H9 (cell line): ENCODE measurements around the gene AATF. TPM values are rescaled to one million over a fixed set of nuclear protein-coding genes. Genes with fewer than 3 reads are reported as not detected.

ENCODE experiments used
- DNase-seq: peaks from one replicate; pipeline ENCODE4 v3.0.0-alpha.2; 2017
- H2AFZ ChIP-seq: one replicate; pipeline ENCODE4 v1.6.1; 2013; ENCODE audit warnings: mild to moderate bottlenecking, low read length, control low read depth, moderate library complexity
- H2AK5ac ChIP-seq: 2 replicates; pipeline ENCODE4 v1.6.1; 2013; ENCODE audit warnings: low read length, control low read depth, mixed read lengths; ENCODE audit not compliant: insufficient read length
- H2BK120ac ChIP-seq: one replicate; pipeline ENCODE4 v1.6.1; 2013; ENCODE audit warnings: low read depth, mild to moderate bottlenecking, low read length, control low read depth, inconsistent platforms; ENCODE audit not compliant: poor library complexity, severe bottlenecking
- H2BK12ac ChIP-seq: 2 replicates; pipeline ENCODE4 v1.6.1; 2013; ENCODE audit warnings: low read length, control low read depth, mixed read lengths, low read depth; ENCODE audit not compliant: insufficient read length
- H2BK15ac ChIP-seq: 2 replicates; pipeline ENCODE4 v1.6.1; 2013; ENCODE audit warnings: low read depth, low read length, control low read depth
- H2BK20ac ChIP-seq: one replicate; pipeline ENCODE4 v1.6.1; 2013; ENCODE audit warnings: low read depth, mild to moderate bottlenecking, low read length, control low read depth, inconsistent platforms; ENCODE audit not compliant: poor library complexity, severe bottlenecking
- H2BK5ac ChIP-seq: 2 replicates; pipeline ENCODE4 v1.6.1; 2013; ENCODE audit warnings: low read length, control low read depth, mixed read lengths; ENCODE audit not compliant: insufficient read length
- H3K14ac ChIP-seq: 2 replicates; pipeline ENCODE4 v1.6.1; 2013; ENCODE audit warnings: low read length, control low read depth; ENCODE audit not compliant: insufficient read depth
- H3K18ac ChIP-seq: 2 replicates; pipeline ENCODE4 v1.6.1; 2013; ENCODE audit warnings: low read depth, mild to moderate bottlenecking, mixed read lengths, low read length, control low read depth; ENCODE audit not compliant: insufficient read length
- H3K23ac ChIP-seq: 2 replicates; pipeline ENCODE4 v1.6.1; 2013; ENCODE audit warnings: low read length, control low read depth, mixed read lengths, low read depth; ENCODE audit not compliant: insufficient read length
- H3K23me2 ChIP-seq: 2 replicates; pipeline ENCODE4 v1.6.1; 2013; ENCODE audit warnings: low read depth, mild to moderate bottlenecking, mixed read lengths, low read length, control low read depth; ENCODE audit not compliant: insufficient read length, poor library complexity, severe bottlenecking
- H3K27ac ChIP-seq: 2 replicates; pipeline ENCODE4 v1.5.1; 2013; ENCODE audit warnings: low read length, control low read depth, mixed read lengths, low read depth; ENCODE audit not compliant: insufficient read length
- H3K27me3 ChIP-seq: 2 replicates; pipeline ENCODE4 v1.6.1; 2013; ENCODE audit warnings: low read length, control low read depth, inconsistent platforms; ENCODE audit not compliant: insufficient read depth
- H3K4ac ChIP-seq: 2 replicates; pipeline ENCODE4 v1.6.1; 2013; ENCODE audit warnings: low read depth, mild to moderate bottlenecking, control low read depth, inconsistent platforms, low read length, moderate library complexity
- H3K4me1 ChIP-seq: 2 replicates; pipeline ENCODE4 v1.6.1; 2013; ENCODE audit warnings: low read length, control low read depth, inconsistent platforms; ENCODE audit not compliant: insufficient read depth
- H3K4me2 ChIP-seq: 2 replicates; pipeline ENCODE4 v1.6.1; 2013; ENCODE audit warnings: low read length, control low read depth, mixed read lengths; ENCODE audit not compliant: insufficient read length, insufficient read depth
- H3K56ac ChIP-seq: 2 replicates; pipeline ENCODE4 v1.6.1; 2013; ENCODE audit warnings: low read depth, mild to moderate bottlenecking, mixed read lengths, low read length, control low read depth; ENCODE audit not compliant: insufficient read length
- H3K79me1 ChIP-seq: 2 replicates; pipeline ENCODE4 v1.6.1; 2013; ENCODE audit warnings: low read depth, mild to moderate bottlenecking, moderate library complexity, low read length, control low read depth, inconsistent platforms; ENCODE audit not compliant: insufficient read depth, poor library complexity, severe bottlenecking
- H3K79me2 ChIP-seq: 2 replicates; pipeline ENCODE4 v1.6.1; 2013; ENCODE audit warnings: low read length, control low read depth, inconsistent platforms; ENCODE audit not compliant: insufficient read depth
- H3K9ac ChIP-seq: 2 replicates; pipeline ENCODE4 v1.6.1; 2013; ENCODE audit warnings: low read length, control low read depth, mixed read lengths; ENCODE audit not compliant: insufficient read length; ENCODE audit errors: extremely low read depth
- H3K9me3 ChIP-seq: one replicate; pipeline ENCODE4 v1.6.1; 2013; ENCODE audit warnings: low read depth, low read length, inconsistent platforms; ENCODE audit not compliant: control insufficient read depth
- H3T11ph ChIP-seq: one replicate; pipeline ENCODE4 v1.6.1; 2013; ENCODE audit warnings: mild to moderate bottlenecking, low read length, control low read depth, inconsistent platforms
- H4K20me1 ChIP-seq: one replicate; pipeline ENCODE4 v1.6.1; 2013; ENCODE audit not compliant: control insufficient read depth, insufficient read length, insufficient read depth
- H4K5ac ChIP-seq: 2 replicates; pipeline ENCODE4 v1.6.1; 2013; ENCODE audit warnings: low read depth, mild to moderate bottlenecking, mixed read lengths, low read length, control low read depth; ENCODE audit not compliant: insufficient read length
- H4K8ac ChIP-seq: replicated peaks from 2 replicates; pipeline ENCODE4 v1.6.1; 2013; ENCODE audit warnings: low read length, control low read depth, mixed read lengths, low read depth; ENCODE audit not compliant: insufficient read length
- H4K91ac ChIP-seq: 2 replicates; pipeline ENCODE4 v1.6.1; 2013; ENCODE audit warnings: low read depth, mild to moderate bottlenecking, moderate library complexity, mixed read lengths, low read length, control low read depth; ENCODE audit not compliant: insufficient read length
- H3K27ac Mint-ChIP-seq, 3 experiments: 2 replicates in 2 of 3; 3 replicates in 1 of 3; pipeline ENCODE4 v1.8.0; 2020 to 2021; ENCODE audit warnings: mixed read lengths in 3 of 3, mild to moderate bottlenecking in 1 of 3, moderate library complexity in 1 of 3
- H3K27me3 Mint-ChIP-seq: 2 replicates; pipeline ENCODE4 v1.8.0; 2021; ENCODE audit warnings: low read depth, mild to moderate bottlenecking, moderate library complexity, mixed read lengths
- H3K36me3 Mint-ChIP-seq, 3 experiments: 2 replicates in 2 of 3; 3 replicates in 1 of 3; pipeline ENCODE4 v1.8.0; 2020 to 2021; ENCODE audit warnings: low read depth in 3 of 3, mixed read lengths in 3 of 3; ENCODE audit not compliant: insufficient read depth in 1 of 3
- H3K4me1 Mint-ChIP-seq, 2 experiments: 2 replicates each; pipeline ENCODE4 v1.8.0; 2020; ENCODE audit warnings: mixed read lengths in 2 of 2
- H3K4me3 Mint-ChIP-seq, 2 experiments: 2 replicates in 1 of 2; 3 replicates in 1 of 2; pipeline ENCODE4 v1.8.0; 2020 to 2021; ENCODE audit warnings: mild to moderate bottlenecking in 2 of 2, mixed read lengths in 2 of 2, moderate library complexity in 1 of 2
- H3K9me3 Mint-ChIP-seq, 2 experiments: 2 replicates in 1 of 2; 3 replicates in 1 of 2; pipeline ENCODE4 v1.8.0; 2020; ENCODE audit warnings: mild to moderate bottlenecking in 2 of 2, mixed read lengths in 2 of 2, moderate library complexity in 1 of 2
- WGBS: extraction: QIAGEN DNeasy Blood & Tissue Kit; methylation state at CpG from one replicate; pipeline ENCODE4 v1.1.7; 2013; ENCODE audit warnings: missing lambda C conversion rate, low lambda C conversion rate, mixed read lengths; ENCODE audit not compliant: insufficient read length; ENCODE audit errors: extremely low coverage; 5-methylcytosine and 5-hydroxymethylcytosine counted together
- total RNA-seq: library from RNA; stranded (reverse); gene quantifications from 2 replicates; pipeline ENCODE4 v1.2.1, GENCODE V29; 2021
- TF ChIP-seq, protein P1 (sequence below): fragments of 200-600 bp; sonication (generic); conservative IDR thresholded peaks from 3 replicates; pipeline ENCODE4 v1.8.0; 2021; ENCODE audit warnings: antibody characterized with exemption, mild to moderate bottlenecking

The AATF gene
- total RNA-seq, 1 experiment from 2014 or later = 69.6 TPM

DNA sequence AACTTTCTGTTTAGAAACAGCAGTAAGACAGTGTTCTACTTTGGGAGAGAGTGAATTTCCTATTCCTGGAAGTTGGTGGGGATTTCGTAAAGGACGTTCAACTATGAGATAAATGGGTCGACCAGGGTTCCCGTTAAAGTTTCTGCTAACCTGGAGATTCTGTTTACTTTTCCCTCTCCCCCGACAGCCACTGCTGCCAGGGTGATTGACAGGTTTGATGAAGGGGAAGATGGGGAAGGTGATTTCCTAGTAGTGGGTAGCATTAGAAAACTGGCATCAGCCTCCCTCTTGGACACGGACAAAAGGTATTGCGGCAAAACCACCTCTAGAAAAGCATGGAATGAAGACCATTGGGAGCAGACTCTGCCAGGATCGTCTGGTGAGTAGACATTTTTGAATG is 1.3 kb downstream of the AATF start:
- Mint-ChIP-seq H3K4me1 (peaks cover 34 to 44% of the 10 kb centered on the region in 2 experiments), H3K36me3 (peaks cover 12 to 55% (median 45%) of the 10 kb centered on the region in 3 experiments), H3K4me3 (peak overlapping the region; percentile 91 to 94), H3K9me3 (no peaks in the 10 kb centered on the region; a peak in 1 of 5 replicates), H3K27me3 (peaks cover 46% of the 10 kb centered on the region), H3K27ac (no peak overlapping the region)
- Histone ChIP-seq H3K27me3 (peaks cover 30% of the 10 kb centered on the region), H4K5ac (no peak overlapping the region), H3K4me2 (peak overlapping the region; percentile 62), H3K56ac (no peak overlapping the region), H2BK20ac (no peak overlapping the region), H2BK12ac (no peak overlapping the region), H3T11ph (no peak overlapping the region), H4K20me1 (no peaks in the 10 kb centered on the region), H3K18ac (no peak overlapping the region), H3K23me2 (peaks cover 11% of the 10 kb centered on the region), H3K23ac (no peak overlapping the region), H3K14ac (no peak overlapping the region), H3K9me3 (no peaks in the 10 kb centered on the region), H2BK120ac (no peak overlapping the region), H3K79me1 (no peaks in the 10 kb centered on the region), H2AFZ (no peak overlapping the region), H2BK5ac (no peak overlapping the region), H4K8ac (no peak overlapping the region), H2BK15ac (no peak overlapping the region), H4K91ac (no peak overlapping the region), H3K79me2 (peaks cover 2% of the 10 kb centered on the region; the same call in 1 of the 2 replicates), H3K27ac (no peak overlapping the region), H3K9ac (no peak overlapping the region), H2AK5ac (no peak overlapping the region), H3K4me1 (no peaks in the 10 kb centered on the region; the same call in 1 of the 2 replicates), H3K4ac (no peak overlapping the region)
- TF ChIP-seq, protein P1, sequence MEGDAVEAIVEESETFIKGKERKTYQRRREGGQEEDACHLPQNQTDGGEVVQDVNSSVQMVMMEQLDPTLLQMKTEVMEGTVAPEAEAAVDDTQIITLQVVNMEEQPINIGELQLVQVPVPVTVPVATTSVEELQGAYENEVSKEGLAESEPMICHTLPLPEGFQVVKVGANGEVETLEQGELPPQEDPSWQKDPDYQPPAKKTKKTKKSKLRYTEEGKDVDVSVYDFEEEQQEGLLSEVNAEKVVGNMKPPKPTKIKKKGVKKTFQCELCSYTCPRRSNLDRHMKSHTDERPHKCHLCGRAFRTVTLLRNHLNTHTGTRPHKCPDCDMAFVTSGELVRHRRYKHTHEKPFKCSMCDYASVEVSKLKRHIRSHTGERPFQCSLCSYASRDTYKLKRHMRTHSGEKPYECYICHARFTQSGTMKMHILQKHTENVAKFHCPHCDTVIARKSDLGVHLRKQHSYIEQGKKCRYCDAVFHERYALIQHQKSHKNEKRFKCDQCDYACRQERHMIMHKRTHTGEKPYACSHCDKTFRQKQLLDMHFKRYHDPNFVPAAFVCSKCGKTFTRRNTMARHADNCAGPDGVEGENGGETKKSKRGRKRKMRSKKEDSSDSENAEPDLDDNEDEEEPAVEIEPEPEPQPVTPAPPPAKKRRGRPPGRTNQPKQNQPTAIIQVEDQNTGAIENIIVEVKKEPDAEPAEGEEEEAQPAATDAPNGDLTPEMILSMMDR = no peak
- WGBS = no CpG with 5 or more reads among the region's 8 CpGs
- DNase-seq = no peak
